Colonic mucosa (tissue), 4 donors: Measurements from ENCODE around the gene RACK1. TPM values are rescaled to one million over a fixed set of nuclear protein-coding genes. Genes with fewer than 3 reads are reported as not detected.

Experiments used
- DNase-seq: peaks from one replicate; pipeline ENCODE4 v3.0.0-alpha.2; 2020
- H3K27ac ChIP-seq: fragments of 200-600 bp; one replicate; pipeline ENCODE4 v1.8.0; 2021
- H3K27me3 ChIP-seq: fragments of 200-600 bp; one replicate; pipeline ENCODE4 v1.8.0; 2021
- H3K36me3 ChIP-seq: fragments of 200-600 bp; one replicate; pipeline ENCODE4 v1.8.0; 2021
- H3K4me1 ChIP-seq: fragments of 200-600 bp; one replicate; pipeline ENCODE4 v1.8.0; 2021; ENCODE audit warnings: mild to moderate bottlenecking
- H3K4me3 ChIP-seq: fragments of 200-600 bp; one replicate; pipeline ENCODE4 v1.8.0; 2021
- H3K9ac ChIP-seq, 2 donors: one replicate each; pipeline ENCODE4 v1.7.0; 2013; ENCODE audit warnings: control low read depth in 2 of 2, low read depth in 2 of 2, low read length in 2 of 2
- H3K9me3 ChIP-seq: fragments of 200-600 bp; one replicate; pipeline ENCODE4 v1.8.0; 2021
- CTCF ChIP-seq: fragments of 200-600 bp; IDR thresholded peaks from one replicate; pipeline ENCODE4 v1.8.0; 2022; ENCODE audit warnings: antibody characterized with exemption, mild to moderate bottlenecking
- intact Hi-C: fragments of 100-400 bp; cut with DNase I; formaldehyde crosslinking; loops from one replicate; pipeline ENCODE4 v1.14.1; 2022
- total RNA-seq, 2 donors: library from RNA; stranded (reverse); fragmentation: NEBNext Ultra II Directional in 1 of 2; extraction: Animal tissue kit (Norgen Biotek cat#: 25700) in 1 of 2; gene quantifications; one replicate each; pipeline ENCODE4 v1.2.1, GENCODE V29; 2021
- donor health status: healthy.
- donor health status: DM: no; HTN: no; CAD: no.
- donor health status: DM: no; HTN: no; CAD: no.

The RACK1 gene
- total RNA-seq, 2 donors from 2014 or later: 1,252 to 1,403 TPM

- peaks cover 19% of the 10 kb centered on the region for H3K4me1 ChIP-seq
- H3K4me3 ChIP-seq: peak overlapping the region; percentile 67
- intact Hi-C loops: no loop called here
- peak; percentile 94 for DNase-seq
- H3K27me3 ChIP-seq: no peaks in the 10 kb centered on the region
- H3K9me3 ChIP-seq: no peaks in the 10 kb centered on the region
- H3K27ac ChIP-seq: peak overlapping the region; percentile 93
- peaks cover 2% of the 10 kb centered on the region for H3K36me3 ChIP-seq
- no peak for TF ChIP-seq CTCF
- peak overlapping the region; percentile 96 to 99 for H3K9ac ChIP-seq
Measured at GRCh38 chr5:181246276-181247049, 2.8 kb upstream of the RACK1 start.

GRCh38 chr5:181245427-181246275 lies 1.9 kb upstream of the RACK1 start:
- DNase-seq: no peak
- Histone ChIP-seq H3K9ac (peak overlapping the region; percentile 80 to 99), H3K4me1 (peaks cover 22% of the 10 kb centered on the region), H3K9me3 (no peaks in the 10 kb centered on the region), H3K4me3 (peak overlapping the region; percentile 67), H3K27me3 (no peaks in the 10 kb centered on the region), H3K36me3 (peaks cover 5% of the 10 kb centered on the region), H3K27ac (peak overlapping the region; percentile 93)
- intact Hi-C loops: no loop called here
- TF ChIP-seq CTCF: no peak

- no peaks in the 10 kb centered on the region for H3K9me3 ChIP-seq
- no peak for DNase-seq
- H3K4me3 ChIP-seq: peak overlapping the region; percentile 63
- peaks cover 9% of the 10 kb centered on the region for H3K4me1 ChIP-seq
- peak overlapping the region; percentile 95 to 100 for H3K9ac ChIP-seq
- intact Hi-C loops: no loop called here
- TF ChIP-seq CTCF: no peak
- H3K36me3 ChIP-seq: peaks cover 21% of the 10 kb centered on the region
- no peaks in the 10 kb centered on the region for H3K27me3 ChIP-seq
- H3K27ac ChIP-seq: peak overlapping the region; percentile 93
Measured at GRCh38 chr5:181243018-181243563, 615 bp downstream of the RACK1 start.

GRCh38 chr5:181242031-181242451 lies 1.7 kb downstream of the RACK1 start:
- intact Hi-C loops: no loop called here
- peaks cover 31% of the 10 kb centered on the region for H3K36me3 ChIP-seq

More at GRCh38 chr5:181242031-181242451, 1.7 kb downstream of the RACK1 start:
- Histone ChIP-seq H3K9me3 (no peaks in the 10 kb centered on the region), H3K4me3 (peak overlapping the region; percentile 63), H3K27ac (peak overlapping the region; percentile 93), H3K4me1 (peaks cover 9% of the 10 kb centered on the region), H3K27me3 (no peaks in the 10 kb centered on the region), H3K9ac (peak overlapping the region; percentile 95 to 100)
- no peak for DNase-seq
- no peak for TF ChIP-seq CTCF
